HG02973 (cell line): ENCODE measurements around the gene FBXW8.

Experiments
- ATAC-seq: cut with Tn5 transposase; IDR thresholded peaks from one replicate; pipeline ENCODE4 v1.9.1; 2021; ENCODE audit warnings: moderate library complexity; ENCODE audit not compliant: unreplicated experiment

The FBXW8 gene

DNA sequence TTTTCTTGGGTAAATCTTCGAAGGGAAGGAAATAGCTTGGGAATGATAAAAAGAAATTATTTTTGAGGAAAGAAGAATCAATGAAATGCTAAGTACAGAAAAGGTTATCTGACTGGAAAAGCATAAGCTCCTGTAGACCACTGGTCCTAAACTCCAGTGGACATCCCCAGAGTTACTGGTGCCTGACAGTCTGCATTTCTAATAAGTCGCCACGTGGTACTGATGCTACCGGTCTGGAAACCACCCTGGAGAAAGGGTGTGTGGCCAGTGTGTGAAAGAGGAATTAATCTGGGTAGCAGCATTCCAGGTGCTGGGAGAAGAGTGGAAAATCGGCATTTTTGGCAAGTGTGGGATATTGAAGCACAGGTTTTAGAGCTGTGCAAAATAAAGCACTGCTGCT lies 73.3 kb downstream of the FBXW8 start:
- no peak for ATAC-seq

DNA sequence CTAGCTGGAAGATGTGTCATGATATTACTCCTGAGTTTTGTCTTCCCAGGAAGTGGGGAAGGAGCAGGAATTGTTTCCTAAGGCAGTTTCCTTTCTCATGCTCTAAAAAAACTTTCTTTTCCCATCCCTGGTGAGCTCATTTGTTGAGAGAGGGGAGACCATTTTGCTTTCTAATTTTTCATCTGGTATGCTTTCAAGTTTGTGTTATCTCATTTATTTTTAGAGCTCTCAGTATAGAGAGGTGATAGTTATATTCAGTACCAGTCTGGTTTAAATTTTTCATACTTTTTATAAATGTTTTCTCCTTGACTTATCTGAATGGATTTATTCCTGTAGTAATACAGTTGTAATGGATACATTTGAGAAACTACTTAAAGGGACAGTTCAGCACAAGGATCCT lies 79.6 kb downstream of the FBXW8 start:
- no peak for ATAC-seq

DNA sequence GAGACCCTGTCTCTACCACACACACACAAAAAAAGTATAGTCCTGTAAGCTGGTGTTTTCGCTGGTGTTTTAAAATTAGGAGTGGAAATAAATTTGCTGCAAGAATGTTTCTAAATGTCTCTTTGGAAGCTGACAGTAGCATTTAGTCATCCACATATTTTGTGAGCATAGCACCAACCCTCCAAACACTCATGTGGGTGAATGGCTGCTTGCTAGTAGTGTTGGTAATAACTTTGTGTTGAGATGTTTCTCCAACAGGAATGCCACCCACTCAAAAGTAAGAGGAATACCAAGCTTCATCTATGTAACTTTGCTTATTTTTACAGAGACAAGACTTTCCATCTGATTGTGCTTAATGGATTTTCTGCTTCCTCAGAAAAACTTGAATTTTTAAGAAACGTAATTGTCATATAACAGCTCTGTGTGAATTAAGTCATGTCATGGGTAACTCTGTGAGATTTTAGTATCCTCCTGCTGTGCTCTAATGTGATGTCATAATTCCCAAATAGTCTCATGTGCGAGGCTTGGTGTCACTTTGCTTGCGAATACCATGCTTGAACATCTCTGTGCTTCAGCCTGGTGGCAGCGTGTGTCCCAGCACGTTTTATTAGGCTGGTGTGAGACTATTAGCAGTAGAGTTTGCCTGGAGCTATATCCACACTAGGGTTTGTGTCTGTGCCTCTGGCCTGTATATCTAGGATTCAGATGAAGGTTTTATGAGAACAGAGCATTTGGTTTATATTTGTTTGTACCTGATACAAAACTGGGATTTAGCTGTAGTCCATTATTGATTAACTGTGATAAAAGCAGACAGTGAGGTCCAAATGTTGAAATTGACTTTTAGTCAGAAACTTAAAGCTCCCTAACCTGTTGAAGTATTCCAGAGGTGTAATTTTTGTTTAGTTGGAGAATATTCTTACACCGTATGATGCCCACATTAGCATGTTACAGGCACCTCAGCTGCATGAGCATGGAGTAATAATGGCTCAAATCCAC lies 80.5 kb downstream of the FBXW8 start:
- no peak for ATAC-seq

DNA sequence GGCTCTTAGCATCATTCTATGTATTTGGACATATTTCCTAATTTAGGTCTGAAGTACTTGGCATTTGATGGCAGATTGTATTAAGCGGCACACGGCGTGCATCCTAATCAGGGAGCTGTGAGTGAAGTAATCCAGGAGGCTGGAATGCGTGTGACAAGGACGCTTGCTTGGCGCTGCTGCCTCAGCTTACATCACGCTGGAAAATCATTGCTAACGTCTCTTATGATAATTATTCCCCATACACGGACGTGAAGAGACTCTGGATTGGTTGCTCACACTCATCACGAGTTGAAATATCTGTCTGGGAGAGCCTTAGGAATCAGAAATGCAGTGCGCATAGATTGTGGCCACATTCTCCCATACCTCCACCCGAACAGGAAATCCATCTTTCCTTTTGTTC lies 85.3 kb downstream of the FBXW8 start:
- ATAC-seq = no peak

DNA sequence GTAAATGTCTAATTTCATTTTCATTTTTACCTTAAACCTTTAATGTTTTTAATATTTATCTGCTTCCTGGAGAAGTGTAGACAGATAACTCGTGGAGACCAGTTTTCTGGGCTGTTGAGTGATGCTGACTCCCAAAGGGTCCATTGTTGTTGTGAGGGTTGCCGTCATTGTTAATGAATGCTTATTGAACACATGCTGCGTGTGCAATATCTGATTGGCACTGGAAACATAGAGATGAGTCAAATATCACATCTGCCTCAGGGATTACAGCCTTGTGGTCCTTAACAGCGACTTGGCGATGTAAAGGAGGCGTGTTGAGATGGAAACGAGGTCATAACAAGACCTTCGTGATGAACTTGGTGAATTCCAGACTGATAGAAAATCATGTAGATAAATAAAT lies 85.9 kb downstream of the FBXW8 start:
- no peak for ATAC-seq

DNA sequence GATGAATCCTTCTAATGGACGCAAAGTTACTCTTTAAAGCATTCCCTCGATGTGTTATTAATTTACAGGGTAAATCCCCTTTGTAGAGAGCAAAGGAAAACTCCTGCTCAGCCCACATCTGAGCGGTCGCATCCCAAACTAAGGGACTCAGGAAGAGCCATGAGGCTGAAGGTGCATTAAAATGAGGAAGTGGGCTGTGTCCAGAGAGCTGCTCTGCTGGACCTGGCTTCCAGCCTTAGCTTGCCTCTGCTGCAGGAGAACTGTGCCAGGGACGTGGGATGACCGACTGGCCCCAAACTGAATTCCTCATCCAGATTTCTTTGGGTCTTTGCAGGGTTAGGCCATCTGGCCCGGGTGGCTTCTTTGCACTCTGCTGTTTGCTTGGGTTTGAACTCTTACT lies 88.3 kb downstream of the FBXW8 start:
- no peak for ATAC-seq

DNA sequence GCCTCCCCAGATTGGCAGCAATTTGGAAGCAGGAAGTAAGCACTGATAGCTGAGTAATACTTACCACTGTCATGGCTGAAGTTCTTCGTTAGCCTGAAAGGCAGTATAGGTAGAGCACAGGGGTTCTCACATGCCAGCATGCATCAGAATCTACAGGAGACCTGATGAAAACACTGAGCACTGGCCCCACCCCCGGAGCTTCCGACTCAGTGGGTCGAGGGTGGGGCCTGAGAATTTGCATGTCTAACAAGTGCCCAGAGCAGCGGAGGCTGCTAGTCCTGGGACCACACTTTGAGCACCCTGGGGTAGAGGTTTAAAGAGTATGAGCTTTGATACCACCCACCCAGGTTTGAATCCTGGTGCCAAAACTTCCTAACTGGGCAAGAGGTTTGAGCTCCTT lies 89.6 kb downstream of the FBXW8 start:
- ATAC-seq = no peak

DNA sequence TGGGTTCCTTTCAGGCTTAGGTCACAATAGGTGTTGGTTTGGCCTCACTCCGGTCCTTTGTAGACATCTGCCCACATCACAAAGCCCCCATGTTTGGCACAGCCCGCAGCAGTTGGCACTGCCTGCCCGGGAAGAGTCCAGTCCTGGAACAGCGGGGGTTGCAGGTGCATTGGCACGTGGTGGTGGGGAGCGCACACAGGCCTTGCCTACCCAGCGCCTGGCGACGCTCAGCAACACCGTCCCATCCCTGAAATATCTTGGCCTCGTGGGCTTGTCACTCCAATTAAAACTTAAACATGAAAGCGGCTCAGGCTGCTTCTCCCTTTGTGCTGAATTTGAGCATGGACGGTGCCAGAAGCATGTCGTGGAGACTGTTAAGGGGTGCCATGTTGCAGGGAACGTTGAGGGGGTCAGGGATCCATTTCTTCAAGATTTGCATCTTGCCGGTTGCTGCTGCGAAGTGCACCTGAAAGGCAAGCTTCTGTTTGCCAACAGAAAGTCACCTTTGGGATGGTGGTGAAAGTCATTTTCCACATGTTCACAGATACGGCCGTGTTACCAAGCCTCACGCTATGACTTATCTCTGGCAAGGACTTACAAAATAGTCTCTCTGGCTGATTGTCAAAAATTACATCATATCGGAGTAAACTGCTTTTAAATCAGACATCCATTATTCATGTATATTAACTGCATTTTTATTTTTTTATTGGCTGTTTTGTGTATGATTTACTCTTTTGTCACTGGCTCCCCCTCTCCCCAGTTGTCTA lies 91.5 kb downstream of the FBXW8 start:
- no peak for ATAC-seq

DNA sequence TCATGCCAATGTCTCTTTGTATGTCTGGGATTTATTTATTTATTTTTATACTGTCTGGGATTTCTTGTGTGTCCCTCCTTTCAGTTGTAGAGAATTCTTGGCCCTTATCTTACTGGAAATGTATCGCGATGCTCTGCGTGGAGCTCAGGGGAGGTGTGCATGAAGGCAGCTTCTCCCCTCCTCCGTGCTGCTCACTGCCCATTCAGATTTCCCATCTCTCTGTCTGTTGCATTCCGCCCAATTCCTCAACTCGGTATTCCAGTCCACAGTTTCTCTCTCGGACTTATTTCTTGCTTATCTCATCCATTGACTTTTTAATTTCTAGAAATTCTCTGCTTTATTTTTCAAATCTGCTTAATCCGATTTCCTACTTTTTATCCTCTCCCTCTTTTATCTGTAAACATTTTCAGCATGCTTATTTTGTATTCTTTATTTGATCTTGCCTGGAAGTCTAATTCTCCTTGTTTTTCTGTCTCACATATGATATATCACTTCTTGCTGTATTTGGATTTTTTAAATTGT lies 93.2 kb downstream of the FBXW8 start:
- no peak for ATAC-seq

DNA sequence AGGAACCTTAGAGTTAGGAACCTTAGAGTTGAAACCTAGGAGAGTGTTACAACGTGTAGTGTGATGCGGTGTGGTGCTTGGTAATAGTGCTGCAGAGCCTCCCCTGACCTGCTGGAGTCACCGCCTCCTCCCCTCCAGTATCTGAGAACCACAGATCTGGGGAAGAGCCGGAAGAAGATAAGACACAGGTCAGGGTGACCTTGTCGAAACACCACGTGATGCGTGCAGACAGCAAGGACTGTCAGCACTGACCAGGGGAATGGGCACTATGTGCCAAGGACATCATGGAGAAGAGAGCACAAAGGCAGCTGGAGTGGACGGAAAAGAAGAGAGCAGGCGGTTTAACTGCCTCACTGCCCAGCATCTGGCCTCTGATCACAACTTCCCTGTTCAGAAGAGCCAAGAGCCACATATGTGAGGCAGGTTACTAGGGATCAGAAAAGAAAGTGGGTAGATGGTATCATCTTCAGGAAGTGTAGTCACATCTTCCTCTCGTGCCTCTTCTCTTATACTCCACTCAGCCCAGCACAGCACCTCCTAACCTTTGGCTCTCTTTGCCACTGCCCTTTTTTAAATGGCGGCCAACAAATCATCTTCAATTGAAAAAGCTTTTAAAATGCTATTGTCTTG lies 94.8 kb downstream of the FBXW8 start:
- ATAC-seq = no peak

DNA sequence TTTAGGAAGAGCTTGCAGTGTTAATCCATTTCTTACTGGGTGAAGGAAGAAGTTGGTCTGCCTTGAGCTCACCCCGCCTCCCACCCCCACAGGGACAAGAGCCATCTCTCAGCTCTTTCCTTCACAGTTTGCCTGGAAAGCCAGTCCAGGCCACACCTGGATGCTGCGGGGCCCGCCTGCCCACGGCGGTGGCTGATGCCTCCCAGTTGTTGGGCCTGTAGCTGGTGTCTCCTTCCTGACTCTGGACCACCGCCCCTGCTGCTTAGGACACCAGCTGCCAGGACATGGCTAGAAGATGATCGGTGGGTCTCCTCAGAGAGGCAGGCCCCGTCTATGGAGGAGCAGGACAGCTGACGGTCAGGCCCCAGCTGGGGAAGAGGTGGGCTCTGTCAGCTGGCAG lies 95.6 kb downstream of the FBXW8 start:
- ATAC-seq = no peak

DNA sequence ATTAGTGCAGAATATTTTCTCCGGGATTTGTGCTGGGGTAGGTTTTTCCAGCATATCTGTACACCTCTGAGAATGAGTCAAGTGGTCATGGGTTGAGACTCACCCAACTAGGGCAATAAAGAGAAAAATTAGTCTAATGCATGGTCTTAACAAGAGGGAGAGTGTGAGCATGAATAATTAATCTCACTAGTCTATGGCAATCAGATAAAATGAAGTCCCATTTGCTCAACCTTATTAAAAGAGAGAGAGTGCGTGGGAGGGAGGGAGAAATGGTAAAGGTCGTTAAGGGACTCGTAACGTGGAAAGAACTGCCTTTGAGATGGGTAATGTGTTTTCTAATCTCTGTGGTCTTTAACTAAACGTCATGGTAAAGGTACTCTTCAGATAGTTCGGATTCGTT lies 96.8 kb downstream of the FBXW8 start:
- ATAC-seq = no peak

DNA sequence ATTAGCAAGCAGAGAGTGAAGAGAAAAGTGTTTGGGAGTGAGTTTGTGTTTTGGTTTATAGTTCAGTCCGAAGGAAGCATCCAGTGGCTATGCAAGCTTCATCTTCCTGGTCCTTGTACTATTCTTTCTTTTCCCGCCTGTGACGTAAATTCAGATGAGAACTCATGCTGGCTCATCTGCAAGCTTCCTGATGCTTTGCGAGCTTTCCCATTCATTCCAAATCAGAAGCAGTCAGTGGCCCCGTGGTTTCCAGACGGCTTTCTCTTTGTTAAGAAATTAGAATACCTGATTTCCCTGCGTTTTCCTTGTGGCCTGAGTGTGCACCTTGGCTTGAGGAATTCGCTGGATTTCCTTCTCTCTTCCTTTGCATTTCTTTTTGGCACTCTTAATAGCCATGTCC lies 99.0 kb downstream of the FBXW8 start:
- no peak for ATAC-seq

DNA sequence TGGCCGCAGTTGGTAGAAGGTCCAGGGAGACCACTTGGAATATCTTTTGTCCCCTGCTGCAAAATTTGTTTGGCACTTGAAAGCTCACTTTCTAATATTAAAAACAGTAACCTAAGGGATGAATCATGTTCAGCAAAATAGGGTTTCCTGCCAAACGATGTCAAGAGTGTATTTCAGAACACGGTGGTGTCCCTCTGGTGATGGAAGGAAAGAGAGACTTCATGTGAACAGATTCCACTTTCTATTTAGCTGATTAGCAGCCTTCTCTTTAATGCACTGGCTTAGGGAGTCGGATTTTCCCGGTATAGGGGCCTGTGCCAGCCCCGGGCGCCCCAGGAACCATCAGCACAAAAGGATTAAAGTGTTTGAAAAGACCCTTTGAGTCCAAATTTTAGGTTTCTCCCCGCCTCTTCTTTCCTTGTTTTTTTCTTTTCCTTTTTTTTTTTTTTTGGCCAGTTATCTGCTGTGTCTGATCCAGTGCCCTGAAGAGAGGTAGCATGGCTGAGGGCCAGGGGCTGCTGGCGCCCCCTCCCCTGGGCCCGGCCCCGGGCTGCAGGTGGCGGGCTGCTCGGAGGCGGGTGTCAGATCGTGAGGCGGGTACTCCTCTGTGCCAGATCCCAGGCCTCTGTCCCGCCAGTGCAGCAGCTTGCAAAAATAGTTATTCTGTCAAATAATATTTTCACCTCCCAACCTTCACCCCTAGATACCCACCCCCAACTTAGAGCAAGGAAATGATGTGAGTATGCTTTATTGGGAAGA lies 100.1 kb downstream of the FBXW8 start:
- no peak for ATAC-seq

DNA sequence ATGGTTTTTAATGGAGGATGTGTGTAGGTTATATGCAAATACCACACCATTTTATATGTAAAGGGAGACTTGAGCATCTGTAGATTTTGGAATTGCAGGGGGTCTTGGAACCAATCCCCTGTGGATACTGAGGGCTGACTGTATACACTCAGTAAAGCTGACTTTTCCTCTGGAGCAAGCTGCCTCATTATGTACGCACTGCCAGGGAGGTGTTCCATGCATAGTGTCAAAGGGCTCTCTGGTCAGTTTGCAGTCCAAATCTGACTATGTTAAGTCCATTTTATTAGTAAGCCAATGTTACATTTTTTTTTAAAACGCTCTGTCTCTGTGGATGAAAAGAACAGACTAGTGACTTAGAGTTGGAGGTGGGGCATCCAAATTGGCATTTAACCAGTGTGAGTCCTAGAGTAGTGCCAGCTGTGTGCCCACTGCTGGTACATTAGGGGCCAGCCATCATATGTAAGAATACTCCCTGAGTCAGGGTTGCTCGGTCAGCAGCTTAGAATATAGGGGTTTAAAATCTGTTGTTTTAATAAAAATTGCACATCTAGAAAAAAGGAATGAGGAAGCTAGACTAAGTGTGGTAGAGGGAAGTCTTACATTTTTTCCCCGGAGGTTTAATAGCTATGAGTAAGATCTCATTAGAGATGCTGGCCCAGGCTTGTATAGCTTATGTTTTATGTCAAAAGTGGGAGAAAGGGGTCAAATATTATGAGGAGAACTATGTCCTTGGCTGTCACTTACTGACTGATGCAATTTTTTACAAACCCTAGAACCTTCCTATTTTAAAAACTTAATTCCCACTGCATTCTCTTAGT lies 101.4 kb downstream of the FBXW8 start:
- ATAC-seq = no peak

DNA sequence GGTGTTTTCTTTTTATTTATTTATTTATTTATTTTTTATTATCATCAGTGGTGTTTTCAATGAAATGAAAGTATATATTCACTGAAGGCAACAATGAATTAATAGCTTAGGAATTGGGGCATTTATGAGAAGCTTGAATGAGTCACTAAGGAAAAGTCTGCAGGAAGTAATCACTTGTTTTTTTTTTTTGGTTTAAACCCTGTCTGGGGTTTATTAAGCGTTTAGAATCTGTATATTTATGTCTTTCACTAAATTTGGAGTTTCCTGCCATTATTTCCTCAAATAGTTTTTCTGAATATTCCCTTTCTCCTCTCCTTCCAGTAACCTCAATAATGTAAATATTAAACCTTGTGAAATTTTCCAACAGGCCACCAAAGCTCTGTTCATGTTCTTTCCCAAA lies 103.0 kb downstream of the FBXW8 start:
- no peak for ATAC-seq

DNA sequence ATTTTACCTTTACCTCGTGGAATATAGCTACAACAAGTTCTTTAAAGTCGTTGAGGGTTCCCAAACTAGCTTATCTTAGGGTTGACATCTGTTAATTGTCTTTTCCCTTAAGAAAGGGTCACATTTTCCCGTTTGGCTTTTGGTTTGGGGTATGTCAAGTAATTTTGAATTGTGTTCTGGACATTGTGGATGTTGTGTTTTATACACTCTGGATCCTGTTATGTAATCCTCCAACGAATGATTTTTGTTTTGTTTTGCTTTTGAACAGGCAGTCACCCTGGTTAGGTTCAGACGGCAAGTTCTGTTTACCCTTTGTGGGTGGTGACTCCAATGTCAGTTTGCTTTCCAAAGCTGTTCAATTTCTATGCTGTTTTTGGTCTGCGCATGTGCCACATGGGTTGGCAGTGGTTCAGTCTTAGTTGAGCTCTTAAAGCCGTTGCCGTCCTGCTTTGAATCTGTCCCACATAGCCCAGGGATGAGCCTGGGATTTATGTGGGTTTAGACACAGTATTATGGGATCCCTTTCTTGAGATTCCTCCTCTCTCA lies 103.7 kb downstream of the FBXW8 start:
- ATAC-seq = no peak

DNA sequence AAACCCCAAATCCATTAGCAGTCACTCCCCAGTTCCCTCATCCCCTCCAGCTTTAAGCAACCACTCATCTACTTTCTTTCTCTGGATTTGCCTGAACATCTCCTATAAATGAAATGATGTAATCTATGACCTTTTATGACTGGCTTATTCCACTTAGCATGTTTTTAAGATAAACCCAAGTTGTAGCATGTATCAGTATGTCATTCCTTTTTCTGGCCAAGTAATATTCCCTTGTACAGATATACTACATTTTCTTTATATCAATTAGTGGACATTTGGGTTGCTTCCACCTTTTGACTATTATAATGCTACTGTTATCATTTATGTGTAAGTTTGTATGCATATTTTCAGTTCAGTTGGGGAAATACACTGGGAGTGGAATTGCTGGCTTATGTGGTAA lies 105.1 kb downstream of the FBXW8 start:
- ATAC-seq = no peak

DNA sequence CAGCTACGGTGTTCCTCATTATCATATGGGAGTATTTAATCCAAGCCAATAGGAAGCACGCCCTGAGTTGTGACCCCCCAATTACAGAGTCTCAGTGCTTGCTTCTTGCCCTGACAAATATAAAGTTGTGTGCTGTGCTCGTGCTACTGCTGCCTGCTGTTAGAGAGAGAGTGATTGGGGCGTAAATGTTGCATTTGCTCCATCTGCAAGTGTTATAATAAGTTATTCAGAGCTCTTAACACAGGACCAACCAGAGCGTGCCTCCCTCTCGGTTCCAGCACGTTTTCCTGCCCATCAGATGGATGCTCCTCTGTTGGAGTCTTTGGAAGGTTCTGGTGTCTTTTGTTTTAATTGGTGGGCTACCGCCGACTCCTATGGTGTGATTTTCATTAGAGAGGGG lies 107.1 kb downstream of the FBXW8 start:
- ATAC-seq = no peak

DNA sequence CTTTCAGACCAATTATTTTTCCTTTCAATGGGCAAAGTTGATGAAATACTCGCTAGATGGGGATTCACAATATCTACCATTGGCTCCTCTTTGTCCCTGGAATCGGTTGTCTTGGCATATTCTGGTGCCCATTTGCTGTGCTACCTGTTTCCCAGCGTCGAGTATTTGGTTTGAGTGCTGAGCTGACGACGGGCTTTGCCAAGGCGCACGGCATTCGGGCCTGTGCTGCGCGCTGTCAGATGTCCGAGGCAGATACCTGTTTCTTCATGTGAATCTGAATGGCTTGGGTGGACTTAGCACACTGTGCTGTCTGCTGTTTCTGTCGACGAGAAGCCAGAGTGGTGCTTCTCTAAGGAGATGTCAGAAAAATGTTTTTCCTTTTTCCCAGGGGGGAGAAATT lies 107.5 kb downstream of the FBXW8 start:
- ATAC-seq = no peak
